Measurements from ENCODE around the gene LRRC8C. TPM values are rescaled to one million over a fixed set of nuclear protein-coding genes. Genes with fewer than 3 reads are reported as not detected.

Gene LRRC8C
- total and polyA plus RNA-seq, 4 donors = 0.63 to 3.5 (median 1.5) TPM

- Histone ChIP-seq H3K9ac (ENCODE audit: low read depth in 1 of 2, low read length in 2 of 2) (no peak overlapping the region), H3K4me1 (ENCODE audit: control insufficient read depth in 4 of 4, insufficient read depth in 4 of 4, low read length in 3 of 4) (no peaks in the 10 kb centered on the region), H3K36me3 (ENCODE audit: control insufficient read depth in 4 of 4, insufficient read depth in 3 of 4, low read depth in 1 of 4, low read length in 3 of 4) (no peaks in the 10 kb centered on the region), H3K4me3 (ENCODE audit: low read depth in 1 of 3, low read length in 3 of 3) (no peak overlapping the region), H3K27ac (ENCODE audit: low read depth in 1 of 2, low read length in 2 of 2) (no peak overlapping the region), H3K27me3 (ENCODE audit: control insufficient read depth in 4 of 4, insufficient read depth in 4 of 4, low read length in 3 of 4) (no peaks in the 10 kb centered on the region), H3K9me3 (ENCODE audit: control insufficient read depth in 4 of 4, low read length in 3 of 4) (no peaks in the 10 kb centered on the region)
- no peak for TF ChIP-seq GABPA (IDR thresholded peaks at IDR 0.05 in 1 of 2, conservative IDR thresholded peaks at IDR 0.05 in 1 of 2)
- TF ChIP-seq RXRA (IDR thresholded peaks at IDR 0.05) = no peak
- TF ChIP-seq FOXA2 (IDR thresholded peaks at IDR 0.05) = no peak
- no peak for TF ChIP-seq REST (IDR thresholded peaks at IDR 0.05)
- no peak for TF ChIP-seq FOXA1 (IDR thresholded peaks at IDR 0.05)
- no peak for TF ChIP-seq HNF4A (conservative IDR thresholded peaks at IDR 0.05)
- no peak for TF ChIP-seq SP1 (IDR thresholded peaks at IDR 0.05)
- no peak for TF ChIP-seq NR2F2 (IDR thresholded peaks at IDR 0.05)
- no peak for TF ChIP-seq MAX (IDR thresholded peaks at IDR 0.05)
- TF ChIP-seq ZBTB33 (IDR thresholded peaks at IDR 0.05) = no peak
- TF ChIP-seq HNF4G (IDR thresholded peaks at IDR 0.05) = no peak
- no peak for DNase-seq (ENCODE audit: low spot score)
These were observed 7.5 kb downstream of the LRRC8C start for GRCh38 chr1:89640440-89640839.

GRCh38 chr1:89641781-89642180 lies 8.9 kb downstream of the LRRC8C start:
- Histone ChIP-seq H3K4me1 (ENCODE audit: control insufficient read depth in 4 of 4, insufficient read depth in 4 of 4, low read length in 3 of 4) (no peaks in the 10 kb centered on the region), H3K4me3 (ENCODE audit: low read depth in 1 of 3, low read length in 3 of 3) (no peak overlapping the region), H3K36me3 (ENCODE audit: control insufficient read depth in 4 of 4, insufficient read depth in 3 of 4, low read depth in 1 of 4, low read length in 3 of 4) (peaks cover 0 to 2% (median 0%) of the 10 kb centered on the region in 4 donors), H3K9me3 (ENCODE audit: control insufficient read depth in 4 of 4, low read length in 3 of 4) (no peaks in the 10 kb centered on the region), H3K27ac (ENCODE audit: low read depth in 1 of 2, low read length in 2 of 2) (no peak overlapping the region), H3K9ac (ENCODE audit: low read depth in 1 of 2, low read length in 2 of 2) (no peak overlapping the region), H3K27me3 (ENCODE audit: control insufficient read depth in 4 of 4, insufficient read depth in 4 of 4, low read length in 3 of 4) (no peaks in the 10 kb centered on the region)
- 86% methylated on average over 4 of the region's 4 CpGs for WGBS
- TF ChIP-seq NR2F2 (IDR thresholded peaks at IDR 0.05) (no peak), MAX (IDR thresholded peaks at IDR 0.05) (no peak), SP1 (IDR thresholded peaks at IDR 0.05) (no peak), ATF3 (IDR thresholded peaks at IDR 0.05) (no peak), CTCF (IDR thresholded peaks at IDR 0.05; ENCODE audit: low read depth, low read length, missing input control) (no peak), FOXA1 (IDR thresholded peaks at IDR 0.05) (no peak), HNF4A (conservative IDR thresholded peaks at IDR 0.05) (no peak), HNF4G (IDR thresholded peaks at IDR 0.05) (no peak), ZBTB33 (IDR thresholded peaks at IDR 0.05) (no peak), YY1 (IDR thresholded peaks at IDR 0.05) (no peak), RXRA (IDR thresholded peaks at IDR 0.05) (no peak), FOXA2 (IDR thresholded peaks at IDR 0.05) (no peak)
- no peak for DNase-seq (ENCODE audit: low spot score)

All from liver (tissue), 9 donors.